Activated CD8-positive, alpha-beta memory T cell treated with anti-CD3 and anti-CD28 coated beads, Interleukin-2, amount 50 U/mL, for 1 hour (primary cell): Measurements from ENCODE around the gene PEMT.

Experiments used
- DNase-seq: peaks from one replicate; pipeline ENCODE4 v3.0.0-alpha.2; 2020; ENCODE audit errors: extremely low read depth

The PEMT gene

DNA sequence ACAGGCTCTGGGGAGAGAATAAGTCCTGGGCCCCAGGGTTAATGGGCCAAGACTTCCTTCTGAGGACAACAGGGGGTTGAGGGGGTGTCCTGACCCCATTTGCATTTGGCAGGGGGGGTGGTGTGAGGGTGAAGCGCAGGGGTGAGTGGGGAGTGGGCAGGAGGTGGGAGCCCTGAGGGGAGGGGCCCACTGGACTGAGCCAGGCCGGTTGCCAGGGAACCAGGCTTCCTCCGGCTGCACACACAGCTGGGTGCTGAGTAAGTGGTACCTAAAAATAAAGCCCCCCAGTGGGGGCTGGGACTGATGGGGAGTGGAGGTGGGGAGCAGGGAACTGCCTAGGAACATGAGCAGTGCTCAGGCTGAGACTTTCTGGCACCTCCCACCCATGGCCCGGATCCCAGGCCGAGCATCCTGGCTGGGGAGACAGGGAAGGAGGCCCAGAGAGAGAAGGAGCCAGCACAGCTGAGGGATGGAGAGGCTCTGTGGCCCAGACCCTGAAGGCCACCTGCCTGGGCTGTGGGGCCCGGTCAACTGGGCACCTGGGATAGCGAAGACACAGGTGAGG lies 87.9 kb downstream of the PEMT start:
- no peak for DNase-seq

DNA sequence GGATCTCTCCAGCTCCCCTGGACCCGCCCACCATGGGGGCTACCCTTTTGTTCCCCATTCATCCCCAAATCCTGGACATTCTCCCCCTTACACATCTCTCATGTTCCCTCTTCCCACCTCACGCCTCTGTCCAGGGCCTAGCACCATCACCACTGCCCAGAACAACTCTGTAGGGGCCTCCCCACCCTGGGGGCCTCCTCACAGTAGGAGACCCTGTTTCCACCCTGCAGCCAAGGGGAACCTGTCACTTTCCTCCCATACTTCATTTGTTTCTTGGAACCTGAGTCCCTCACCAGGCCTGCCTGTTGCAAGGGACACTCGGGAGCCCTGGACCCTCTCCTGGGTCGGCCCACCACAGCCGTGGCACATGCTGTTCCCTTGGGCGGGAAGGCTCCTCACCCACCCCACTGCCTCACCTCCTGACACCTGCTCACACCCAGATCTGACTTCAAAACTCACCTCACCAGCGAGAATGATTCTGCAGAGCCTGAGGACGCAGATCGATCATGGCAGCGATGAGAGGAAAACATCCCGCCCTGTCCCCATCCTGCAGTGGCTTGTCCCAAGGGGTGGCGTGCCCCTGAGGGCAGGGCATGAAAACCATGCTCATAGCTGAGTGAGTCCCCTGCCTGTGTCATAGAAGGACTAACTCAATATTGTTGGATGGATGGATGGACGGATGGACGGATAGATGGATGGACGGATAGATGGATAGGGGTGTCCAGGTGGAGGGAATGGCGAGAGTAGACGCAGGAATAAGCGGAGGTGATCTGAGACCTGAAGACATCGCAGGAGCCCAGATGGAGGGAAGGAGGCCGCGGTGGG lies 88.6 kb downstream of the PEMT start:
- no peak for DNase-seq

DNA sequence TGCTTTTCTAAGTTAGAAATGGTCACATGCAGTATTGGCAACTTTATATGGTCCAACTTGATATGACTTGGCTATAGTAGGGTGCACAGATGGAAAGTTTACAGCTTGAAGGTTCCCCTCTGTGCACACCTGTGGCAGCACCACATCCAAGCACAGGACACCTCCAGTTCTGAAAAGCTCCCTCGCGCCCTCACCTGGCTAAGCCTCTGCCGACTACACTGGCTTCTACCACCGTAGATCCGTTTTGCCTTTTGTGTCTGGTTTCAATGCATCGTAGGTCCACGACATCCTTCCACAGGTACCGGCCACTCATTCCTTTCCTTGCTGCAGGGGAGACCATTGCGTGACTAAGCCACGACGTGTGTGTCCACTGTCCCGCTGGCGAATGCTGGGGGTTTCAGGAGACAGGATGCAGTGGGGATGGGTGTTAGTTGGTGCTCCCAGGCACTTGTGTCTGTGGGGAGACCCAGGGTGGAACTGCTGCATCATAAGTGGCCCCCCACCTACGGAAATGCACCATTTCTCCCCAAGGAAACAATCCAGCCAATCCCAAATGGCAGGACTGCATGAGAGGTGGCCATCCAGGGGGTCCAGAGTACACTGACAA lies 90.4 kb downstream of the PEMT start:
- DNase-seq, result no peak

DNA sequence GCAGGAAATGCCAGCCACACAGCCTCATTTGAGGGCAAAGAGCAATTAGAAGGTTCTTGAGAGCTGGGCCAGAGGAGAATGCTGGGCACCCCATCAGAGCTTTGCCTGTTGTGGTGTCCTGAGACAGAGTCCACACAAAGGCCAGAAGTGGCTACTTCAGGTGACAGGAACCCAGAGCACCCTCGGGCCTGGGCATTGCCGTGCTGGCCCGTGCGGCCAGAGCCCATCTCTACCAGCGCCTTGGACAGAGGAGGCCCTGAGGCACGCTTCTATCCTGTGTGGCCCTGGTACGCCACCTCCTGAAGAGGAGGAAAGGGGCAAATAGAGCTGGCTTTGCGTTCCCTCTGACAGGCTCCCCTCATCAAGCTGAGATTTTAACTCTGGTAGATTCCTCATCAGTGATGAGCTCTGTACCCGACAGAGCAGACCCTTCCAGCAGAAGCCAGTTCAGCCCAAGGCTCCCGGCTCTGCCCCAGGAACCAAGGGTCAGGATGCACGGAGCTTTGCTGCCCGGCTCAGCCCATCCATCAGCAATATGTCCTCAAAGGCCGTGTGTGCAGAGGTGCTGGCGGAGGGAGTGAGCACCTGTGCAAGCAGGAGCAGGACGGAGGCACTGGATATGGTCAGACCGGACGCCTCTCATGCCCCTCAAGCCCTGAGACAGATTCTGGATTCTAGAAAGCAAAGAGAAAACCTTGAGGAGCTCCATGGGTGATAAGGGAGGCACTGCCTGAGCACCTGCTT lies 91.9 kb downstream of the PEMT start:
- DNase-seq, result no peak

DNA sequence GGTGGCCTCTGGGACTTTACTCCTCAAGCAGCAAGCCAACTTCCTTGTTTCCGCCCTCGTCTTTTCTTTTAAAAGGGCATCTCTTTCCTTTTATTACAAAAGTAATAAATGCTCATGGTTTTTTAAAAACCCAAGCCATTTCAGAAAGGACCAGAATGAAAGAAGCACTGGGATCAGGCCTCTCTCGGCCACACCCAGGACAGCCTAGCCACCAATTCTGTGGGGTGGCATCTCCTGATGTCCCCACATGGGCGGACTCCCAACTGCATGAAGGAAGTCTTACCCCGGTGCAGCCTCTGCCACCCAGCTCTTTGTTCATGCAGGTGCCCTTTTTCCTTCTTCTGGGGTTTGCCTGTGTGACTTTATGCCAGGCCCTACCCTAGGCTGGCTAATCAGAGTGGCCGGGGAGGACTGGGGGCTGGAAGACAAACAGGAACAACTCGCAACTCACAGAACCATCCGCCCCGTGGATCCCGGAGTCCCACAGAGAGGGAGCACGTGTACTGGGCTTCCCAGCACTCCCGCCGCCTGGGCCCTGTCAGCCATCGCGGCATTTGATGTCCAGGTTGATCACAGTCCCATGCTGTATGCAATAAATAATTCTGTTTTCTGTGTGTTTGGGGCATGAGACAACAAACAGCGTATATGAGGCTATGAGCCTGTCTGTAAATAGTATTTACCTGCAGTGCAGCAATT lies 92.8 kb downstream of the PEMT start:
- DNase-seq, result no peak

DNA sequence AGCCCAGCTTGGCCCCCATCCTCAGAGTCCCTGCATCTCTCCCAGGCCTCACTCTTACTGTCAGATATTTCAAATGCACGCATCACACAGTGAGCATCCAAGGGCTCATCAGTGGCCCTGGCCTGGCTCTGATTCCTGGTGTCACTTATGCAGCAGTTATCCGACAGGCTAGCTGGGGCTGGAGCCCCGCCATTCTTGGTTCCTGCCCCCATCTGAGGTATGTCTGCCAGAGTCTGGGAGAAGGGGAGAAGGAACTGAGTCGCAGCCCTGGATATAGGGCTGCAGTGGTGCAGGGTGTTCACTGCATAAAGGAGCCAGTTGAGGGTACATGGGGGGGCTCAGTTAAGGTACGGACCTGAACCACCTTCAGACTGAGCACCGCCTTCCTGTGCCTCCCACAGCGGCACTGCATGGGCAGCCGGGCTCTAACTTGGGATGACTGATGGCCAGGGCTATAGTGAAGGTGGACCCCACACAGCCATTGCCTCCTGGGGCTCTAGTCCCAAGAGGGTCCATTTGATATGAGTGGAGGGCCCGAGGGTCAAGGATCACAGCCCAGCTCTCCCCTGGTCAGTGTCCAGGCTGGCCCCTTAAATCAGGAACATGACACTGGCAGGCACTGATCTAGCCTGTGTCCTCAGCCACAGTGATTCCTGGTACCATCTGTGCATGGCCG lies 93.5 kb downstream of the PEMT start:
- DNase-seq, result no peak

DNA sequence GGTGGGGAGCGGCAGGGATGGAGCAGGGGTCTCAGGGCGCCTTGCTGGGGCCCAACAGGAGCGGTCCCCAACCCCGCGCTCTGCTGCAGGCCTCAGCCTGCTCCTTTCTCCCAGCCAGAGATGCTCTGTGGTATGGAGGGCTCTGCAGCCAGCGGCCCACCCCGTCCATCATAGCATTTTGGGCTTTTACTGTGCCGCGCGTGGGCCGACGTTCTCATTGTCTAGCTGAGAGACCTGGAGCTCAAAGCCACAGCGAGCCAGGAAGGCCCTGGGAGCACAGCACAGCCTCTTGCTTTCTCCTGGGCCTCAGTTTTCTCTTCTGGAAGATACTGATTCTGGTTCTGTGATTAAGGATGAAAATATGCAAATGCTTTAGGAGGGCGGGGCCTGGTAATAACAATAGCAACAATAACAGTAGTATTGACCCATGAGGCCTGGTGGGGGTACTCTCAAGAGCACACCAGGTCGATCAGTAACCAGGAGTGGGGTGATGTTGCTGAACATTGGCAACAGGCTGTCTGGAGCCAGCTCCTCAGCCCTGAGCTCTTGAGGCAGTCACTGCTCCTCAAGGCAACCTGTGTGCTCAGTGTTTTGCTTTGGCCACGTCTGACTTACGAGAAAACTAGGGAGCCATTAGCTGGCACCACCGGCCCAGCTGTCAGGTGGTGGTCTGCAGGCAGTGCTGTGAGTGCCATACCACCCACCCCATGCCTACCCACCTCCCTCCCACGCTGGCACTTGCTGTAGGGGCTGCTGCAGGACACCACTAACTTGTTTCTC lies 94.3 kb downstream of the PEMT start:
- DNase-seq, result no peak

DNA sequence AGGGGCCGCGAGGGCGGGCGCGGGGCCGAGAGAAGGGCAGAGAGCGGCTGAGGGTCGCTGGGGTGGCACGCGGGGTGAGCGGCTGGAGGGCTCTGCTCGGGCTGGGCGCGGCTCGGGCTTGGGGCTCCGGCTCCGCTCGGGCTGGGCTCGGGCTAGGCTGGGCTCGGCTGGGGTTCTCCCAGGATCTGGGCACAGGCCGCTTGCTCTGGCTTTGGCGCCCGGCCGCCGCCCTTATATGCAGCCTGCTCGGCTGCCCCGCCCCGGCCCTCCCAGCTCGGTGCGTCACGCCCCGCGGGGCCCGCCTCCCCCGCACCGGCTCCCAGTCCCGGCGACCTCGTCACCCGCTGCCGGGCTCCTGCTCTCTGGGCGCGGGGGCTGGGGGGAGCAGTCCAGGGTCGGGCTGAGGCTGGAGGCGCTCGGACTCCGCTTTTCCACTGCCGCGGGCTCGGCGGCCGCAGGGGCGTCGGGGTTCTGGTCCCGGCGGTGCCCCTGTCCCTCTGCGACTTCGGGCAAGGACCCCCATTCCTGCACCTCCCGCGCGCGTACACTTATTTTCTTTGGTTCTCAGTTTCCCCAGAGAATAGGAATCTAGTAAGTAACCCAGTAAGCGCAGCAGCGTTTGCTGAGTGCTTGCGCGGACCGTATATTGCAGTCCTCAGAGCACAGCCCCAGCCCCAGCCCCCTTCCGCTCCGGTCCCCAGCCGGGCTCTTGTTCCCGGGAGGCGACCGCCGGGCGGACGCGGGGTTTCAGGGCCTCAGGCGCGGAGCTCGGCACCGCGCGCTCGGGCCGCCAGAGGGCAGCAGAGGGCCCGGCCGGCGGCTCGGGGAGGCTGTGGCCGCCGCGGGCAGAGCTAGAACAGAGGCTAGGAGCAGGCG lies 95.1 kb downstream of the PEMT start, which contains the start of gene RASD1:
RASD1 (minus strand) TSS at position 207 of the 876 bp plus-strand sequence. CDS start 214 bp downstream, outside the sequence.
- DNase-seq, result no peak

DNA sequence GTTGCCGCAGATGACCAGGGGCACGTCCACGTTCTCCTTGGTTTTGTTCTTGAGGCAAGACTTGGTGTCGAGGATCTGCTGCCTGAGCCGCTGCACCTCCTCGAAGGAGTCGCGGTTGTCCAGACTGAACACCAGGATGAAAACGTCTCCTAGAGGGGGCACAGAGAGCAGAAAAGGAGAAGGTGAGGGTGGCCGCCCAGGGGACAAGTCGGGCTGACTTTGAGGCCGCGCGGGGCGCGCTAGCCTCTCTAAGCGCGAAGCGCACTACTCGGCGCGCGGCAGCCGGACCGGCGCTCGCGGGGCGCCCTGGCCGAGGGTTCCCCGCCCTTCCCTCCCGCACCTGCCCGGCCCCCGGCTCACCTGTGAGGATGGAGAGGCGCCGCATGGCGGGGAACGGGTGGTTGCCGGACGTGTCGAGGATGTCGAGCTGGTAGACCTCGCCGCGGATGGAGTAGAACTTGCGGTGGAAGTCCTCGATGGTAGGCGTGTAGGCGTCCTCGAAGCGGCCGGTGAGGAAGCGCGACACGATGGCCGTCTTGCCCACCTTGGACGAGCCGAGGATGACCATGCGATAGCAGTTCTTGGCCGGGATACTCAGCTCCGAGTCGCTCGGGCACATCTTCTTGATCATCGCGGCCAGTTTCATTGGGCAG lies 95.8 kb downstream of the PEMT start:
- no peak for DNase-seq

DNA sequence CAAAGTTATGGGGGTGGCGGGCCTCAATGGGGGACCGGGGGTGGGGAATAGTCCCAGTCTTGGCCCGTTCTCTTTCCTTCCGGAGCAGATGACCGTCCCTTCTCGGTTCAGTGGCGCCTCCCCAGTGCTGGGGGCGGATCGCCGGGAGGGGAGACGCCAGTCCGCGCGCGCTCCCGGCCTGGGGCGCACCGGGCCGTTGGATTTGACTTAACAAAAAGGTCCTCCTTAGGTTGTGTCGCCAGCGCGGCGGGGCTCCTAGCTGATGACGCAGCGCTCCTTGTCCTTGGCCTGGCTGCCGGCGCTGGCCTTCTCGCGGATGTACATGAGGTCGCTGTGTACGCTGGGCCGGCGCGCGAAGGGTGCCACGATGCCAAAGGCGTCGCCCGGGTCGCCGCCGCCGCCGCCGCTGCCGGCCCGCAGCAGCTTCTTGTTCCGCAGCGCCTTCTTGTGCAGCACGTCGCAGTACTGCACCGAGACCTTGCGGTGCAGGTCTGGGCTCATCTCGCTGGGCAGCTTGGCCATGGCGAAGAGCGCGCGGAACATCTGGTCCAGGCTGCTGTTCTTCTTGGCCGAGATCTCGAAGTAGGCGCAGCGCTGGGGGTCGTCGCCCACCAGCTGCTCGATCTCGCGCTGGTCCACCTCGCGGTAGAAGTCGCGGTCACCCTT lies 96.5 kb downstream of the PEMT start:
- no peak for DNase-seq

DNA sequence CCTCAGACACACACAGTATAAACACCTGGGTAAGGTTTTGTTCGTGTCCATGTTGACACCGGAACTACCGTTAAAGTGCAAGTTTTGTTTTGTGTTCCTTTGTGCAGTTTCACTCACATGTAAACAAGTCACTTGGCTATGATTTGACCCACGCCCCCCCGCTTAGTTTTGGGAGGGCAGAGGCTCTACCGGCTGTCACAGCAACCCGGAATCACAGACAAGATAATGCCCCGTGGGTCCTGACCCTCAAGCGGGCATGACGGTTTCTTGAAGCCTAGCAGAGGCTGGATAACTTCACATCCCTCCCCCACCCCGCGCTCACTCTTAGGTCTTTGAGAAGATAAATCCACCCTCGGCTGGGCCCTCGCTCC lies 97.0 kb downstream of the PEMT start:
- no peak for DNase-seq

DNA sequence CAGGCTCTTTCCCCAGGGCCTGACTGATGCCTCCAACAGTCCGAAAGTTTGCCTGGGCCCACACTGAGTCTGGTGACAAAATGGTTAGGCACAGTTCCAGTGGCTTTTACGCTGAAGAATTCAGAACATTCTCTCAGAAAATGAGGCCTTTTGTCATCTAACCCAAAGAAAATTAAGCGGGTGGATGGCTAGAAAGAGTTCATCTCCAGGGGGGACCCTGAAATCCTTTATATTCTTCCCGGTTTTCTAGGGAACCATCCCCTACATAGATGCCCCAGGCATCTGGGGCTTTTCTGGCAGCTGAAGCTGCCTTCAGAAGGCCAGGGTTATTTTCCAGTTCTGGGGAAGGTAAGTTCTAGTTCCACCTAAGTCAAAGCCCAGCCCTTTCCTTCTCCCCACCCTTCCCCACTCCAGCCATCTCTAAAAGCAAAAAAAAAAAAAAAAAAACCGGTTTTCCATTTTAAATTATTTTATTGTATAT lies 97.5 kb downstream of the PEMT start:
- DNase-seq, result no peak

DNA sequence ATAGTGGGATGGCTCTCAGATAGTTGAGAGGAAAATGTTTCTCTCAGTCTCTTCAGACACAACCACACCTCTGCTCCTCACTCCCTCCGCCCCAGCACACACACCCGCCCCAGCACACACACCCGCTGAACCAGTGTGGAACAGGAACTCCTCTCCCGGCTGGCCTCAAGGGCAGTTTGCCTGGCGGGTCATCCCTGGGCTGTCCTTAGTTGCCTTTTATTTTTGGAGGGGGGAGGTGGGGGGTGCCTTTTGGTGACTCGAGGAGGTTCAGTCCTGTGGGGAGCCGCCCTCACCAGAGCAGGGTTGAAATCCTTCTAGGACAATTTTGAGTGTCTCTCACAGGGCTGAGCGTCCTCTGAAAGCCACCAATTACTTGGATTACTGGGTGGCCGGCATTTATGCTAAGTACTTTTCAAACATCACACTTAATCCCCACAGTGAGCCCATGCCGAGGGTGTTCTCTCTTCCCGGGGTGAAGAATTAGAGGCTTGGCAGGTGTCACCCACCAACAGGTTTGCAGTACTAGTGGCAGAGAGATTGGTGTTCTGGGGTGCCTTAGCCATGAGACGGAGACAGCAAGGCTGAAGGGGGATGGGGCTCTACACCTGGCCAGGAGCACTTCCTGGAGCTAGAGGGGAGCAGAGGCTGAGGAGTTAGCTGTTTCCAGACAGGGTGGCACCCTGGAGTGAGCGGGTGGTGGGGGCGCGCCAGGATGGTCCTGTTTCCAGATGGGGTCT lies 98.1 kb downstream of the PEMT start:
- no peak for DNase-seq

DNA sequence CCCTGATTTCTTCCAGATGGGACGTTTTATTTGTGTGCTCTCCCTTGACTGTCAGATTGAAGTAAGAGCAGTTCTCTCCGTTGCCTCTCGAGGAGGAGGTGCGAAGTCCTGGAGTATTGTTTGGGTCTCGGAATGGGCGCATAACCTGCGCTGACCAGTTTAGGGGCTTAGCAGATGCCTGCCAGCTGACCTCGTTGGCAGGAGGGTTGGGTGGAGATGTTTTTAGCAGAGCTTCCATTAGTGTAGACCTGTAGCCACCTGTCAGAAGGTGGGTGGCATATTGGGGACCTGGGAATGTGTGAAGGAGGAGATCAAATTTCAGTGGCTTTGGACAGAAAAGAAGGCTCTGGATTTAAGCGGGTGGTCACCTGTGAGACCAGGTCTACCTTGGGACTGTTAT lies 98.9 kb downstream of the PEMT start:
- no peak for DNase-seq

DNA sequence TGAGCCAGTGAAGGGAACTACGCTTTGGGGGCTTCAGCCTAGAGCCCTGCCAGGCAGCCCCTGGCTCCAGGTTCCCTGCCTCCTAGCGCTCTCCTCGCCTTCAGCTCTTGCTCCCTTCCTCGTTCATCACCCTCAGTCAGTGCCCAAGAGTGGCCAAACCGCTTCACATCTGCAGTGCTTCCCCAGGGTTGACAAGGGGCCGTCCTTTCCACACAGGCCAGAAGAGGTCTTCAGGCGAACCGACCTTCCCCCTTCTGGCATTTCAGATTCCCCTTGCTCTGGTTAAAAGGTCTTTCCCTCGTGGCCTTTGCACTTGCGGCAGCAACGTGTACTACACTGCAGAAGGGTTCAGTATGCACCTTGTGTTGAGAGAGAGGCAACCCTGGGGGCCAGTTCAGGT lies 99.4 kb downstream of the PEMT start:
- DNase-seq, result no peak

DNA sequence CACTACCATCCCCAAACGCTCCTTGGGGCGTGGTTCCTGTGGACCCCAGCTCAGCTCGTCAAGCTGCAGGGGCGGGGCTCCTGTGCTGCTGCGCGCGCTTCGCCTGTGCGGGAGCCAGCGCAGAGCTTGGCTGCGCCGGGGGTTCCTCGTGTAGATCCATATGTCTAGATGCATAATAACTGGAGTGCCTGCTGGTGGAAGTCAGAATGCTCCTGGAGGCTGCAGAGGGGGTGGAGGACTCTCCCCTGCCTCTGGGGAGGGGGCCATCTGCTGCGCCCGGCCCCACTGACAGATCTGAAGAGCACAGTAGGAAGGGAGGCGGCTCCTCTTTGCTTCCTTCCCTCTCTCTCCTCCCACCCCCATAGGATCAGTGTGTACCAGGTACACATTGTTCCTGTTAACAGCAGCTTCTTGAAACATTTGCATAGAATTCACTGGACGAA lies 99.9 kb downstream of the PEMT start:
- DNase-seq, result no peak

DNA sequence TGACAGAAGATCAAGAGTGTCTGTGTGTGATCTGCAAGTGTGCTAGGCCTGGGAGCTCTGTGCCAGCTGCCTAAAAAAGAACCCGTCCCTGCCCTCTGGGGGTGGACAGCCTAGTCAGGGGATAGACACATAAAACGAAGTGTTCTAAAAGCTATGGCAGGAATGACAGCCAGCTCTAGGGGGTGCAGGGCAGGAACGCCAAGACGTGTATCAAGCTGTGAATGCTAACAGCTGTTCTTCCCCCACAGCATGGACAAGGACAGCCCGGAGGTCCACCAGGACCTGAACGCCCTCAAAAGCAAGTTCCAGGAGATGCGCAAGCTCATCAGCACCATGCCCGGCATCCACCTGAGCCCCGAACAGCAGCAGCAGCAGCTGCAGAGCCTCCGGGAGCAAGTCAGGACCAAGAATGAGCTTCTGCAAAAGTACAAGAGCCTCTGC lies 100.5 kb downstream of the PEMT start:
- DNase-seq, result no peak
